Measurements from ENCODE around the gene PDE4B.
A peak's percentile ranks its signal among the peaks of the same experiment; 100 is the strongest.

Gene PDE4B

GRCh38 chr1:66372522-66373101 lies 579.9 kb downstream of the PDE4B start:
- no peak for DNase-seq

GRCh38 chr1:66373157-66373591 lies 580.5 kb downstream of the PDE4B start:
- DNase-seq = no peak

GRCh38 chr1:66374148-66374547 lies 581.5 kb downstream of the PDE4B start:
- DNase-seq = peak in 1 of 5 donors; percentile 61

- DNase-seq = peak in 1 of 5 donors; percentile 62
Measured at GRCh38 chr1:66374561-66375111, 581.9 kb downstream of the PDE4B start.

- no peak for DNase-seq
Measured at GRCh38 chr1:66375125-66375524, 582.4 kb downstream of the PDE4B start.

- peak in 1 of 5 donors; percentile 45 for DNase-seq
Measured at GRCh38 chr1:66380452-66381212, 587.9 kb downstream of the PDE4B start.

- no peak for DNase-seq
Measured at GRCh38 chr1:66381621-66382275, 589.1 kb downstream of the PDE4B start.

GRCh38 chr1:66383168-66383567 lies 590.5 kb downstream of the PDE4B start:
- no peak for DNase-seq

- no peak for DNase-seq
Measured at GRCh38 chr1:66383611-66384010, 590.9 kb downstream of the PDE4B start.

- DNase-seq = no peak
Measured at GRCh38 chr1:66384258-66384921, 591.7 kb downstream of the PDE4B start.

- DNase-seq = no peak
Measured at GRCh38 chr1:66386712-66387111, 594.0 kb downstream of the PDE4B start.

GRCh38 chr1:66388913-66389312 lies 596.2 kb downstream of the PDE4B start:
- no peak for DNase-seq

- DNase-seq = no peak
Measured at GRCh38 chr1:66393586-66394287, 601.0 kb downstream of the PDE4B start.

GRCh38 chr1:66394603-66395002 lies 601.9 kb downstream of the PDE4B start:
- no peak for DNase-seq

- DNase-seq = no peak
Measured at GRCh38 chr1:66395202-66396061, 602.7 kb downstream of the PDE4B start.

- no peak for DNase-seq
Measured at GRCh38 chr1:66396212-66396890, 603.7 kb downstream of the PDE4B start.

GRCh38 chr1:66397192-66397591 lies 604.5 kb downstream of the PDE4B start:
- no peak for DNase-seq

- DNase-seq = peak in 1 of 5 donors; percentile 85
Measured at GRCh38 chr1:66399888-66400529, 607.3 kb downstream of the PDE4B start.

GRCh38 chr1:66400660-66401059 lies 608.0 kb downstream of the PDE4B start:
- DNase-seq = peak in 1 of 5 donors; percentile 11

- no peak for DNase-seq
Measured at GRCh38 chr1:66401244-66401643, 608.5 kb downstream of the PDE4B start.

Data from T-helper 1 cell (primary cell).